COLO829 (cell line): ENCODE measurements around the gene APAF1.
"Not testable (repeated sequence)": the region's sequence is repeated elsewhere in the genome, so short reads cannot be mapped to it uniquely, and the experiment has no call there.

ENCODE experiments used
- DNase-seq: peaks from one replicate; pipeline ENCODE4 v3.0.0; 2012; ENCODE audit warnings: low spot score

Gene APAF1, protein sequence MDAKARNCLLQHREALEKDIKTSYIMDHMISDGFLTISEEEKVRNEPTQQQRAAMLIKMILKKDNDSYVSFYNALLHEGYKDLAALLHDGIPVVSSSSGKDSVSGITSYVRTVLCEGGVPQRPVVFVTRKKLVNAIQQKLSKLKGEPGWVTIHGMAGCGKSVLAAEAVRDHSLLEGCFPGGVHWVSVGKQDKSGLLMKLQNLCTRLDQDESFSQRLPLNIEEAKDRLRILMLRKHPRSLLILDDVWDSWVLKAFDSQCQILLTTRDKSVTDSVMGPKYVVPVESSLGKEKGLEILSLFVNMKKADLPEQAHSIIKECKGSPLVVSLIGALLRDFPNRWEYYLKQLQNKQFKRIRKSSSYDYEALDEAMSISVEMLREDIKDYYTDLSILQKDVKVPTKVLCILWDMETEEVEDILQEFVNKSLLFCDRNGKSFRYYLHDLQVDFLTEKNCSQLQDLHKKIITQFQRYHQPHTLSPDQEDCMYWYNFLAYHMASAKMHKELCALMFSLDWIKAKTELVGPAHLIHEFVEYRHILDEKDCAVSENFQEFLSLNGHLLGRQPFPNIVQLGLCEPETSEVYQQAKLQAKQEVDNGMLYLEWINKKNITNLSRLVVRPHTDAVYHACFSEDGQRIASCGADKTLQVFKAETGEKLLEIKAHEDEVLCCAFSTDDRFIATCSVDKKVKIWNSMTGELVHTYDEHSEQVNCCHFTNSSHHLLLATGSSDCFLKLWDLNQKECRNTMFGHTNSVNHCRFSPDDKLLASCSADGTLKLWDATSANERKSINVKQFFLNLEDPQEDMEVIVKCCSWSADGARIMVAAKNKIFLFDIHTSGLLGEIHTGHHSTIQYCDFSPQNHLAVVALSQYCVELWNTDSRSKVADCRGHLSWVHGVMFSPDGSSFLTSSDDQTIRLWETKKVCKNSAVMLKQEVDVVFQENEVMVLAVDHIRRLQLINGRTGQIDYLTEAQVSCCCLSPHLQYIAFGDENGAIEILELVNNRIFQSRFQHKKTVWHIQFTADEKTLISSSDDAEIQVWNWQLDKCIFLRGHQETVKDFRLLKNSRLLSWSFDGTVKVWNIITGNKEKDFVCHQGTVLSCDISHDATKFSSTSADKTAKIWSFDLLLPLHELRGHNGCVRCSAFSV (N-terminal part only)

DNA sequence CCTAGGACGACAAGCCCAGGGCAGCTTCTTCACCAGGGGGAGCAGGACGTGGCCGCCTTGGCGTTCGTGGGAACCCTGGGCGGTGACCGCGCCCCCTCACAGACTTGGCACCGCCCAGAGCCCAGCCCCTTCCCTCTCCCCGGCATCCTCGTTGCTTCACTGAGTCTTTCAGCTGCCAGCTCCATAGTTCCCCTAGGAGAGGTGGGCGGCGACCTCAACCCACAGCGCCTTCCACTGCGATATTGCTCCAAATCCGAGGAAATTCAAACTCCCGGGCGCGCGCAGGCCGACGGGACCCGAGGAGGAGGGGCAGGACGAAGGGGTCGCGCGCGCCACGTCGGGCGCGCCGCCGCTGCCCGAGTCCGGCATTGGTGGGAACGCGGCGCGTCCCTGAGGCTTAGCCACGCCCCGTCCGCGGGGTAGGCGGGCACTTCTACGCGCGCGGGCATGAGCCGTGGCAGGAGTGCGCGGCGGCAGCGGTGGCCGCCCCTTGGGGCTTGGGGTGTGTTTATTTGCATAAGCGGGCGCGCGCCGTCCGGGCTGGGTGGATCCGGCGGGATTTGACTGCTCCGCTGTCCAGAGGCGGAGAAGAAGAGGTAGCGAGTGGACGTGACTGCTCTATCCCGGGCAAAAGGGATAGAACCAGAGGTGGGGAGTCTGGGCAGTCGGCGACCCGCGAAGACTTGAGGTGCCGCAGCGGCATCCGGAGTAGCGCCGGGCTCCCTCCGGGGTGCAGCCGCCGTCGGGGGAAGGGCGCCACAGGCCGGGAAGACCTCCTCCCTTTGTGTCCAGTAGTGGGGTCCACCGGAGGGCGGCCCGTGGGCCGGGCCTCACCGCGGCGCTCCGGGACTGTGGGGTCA lies at the start of gene APAF1, which contains the start of gene IKBIP:
APAF1 (plus strand) TSS at position 579 of the 860 bp plus-strand sequence. CDS start 3,070 bp downstream, outside the sequence.
IKBIP (minus strand) TSS at position 77 of the 860 bp plus-strand sequence. CDS start 87 bp downstream, outside the sequence.
- DNase-seq, result peak; percentile 93

DNA sequence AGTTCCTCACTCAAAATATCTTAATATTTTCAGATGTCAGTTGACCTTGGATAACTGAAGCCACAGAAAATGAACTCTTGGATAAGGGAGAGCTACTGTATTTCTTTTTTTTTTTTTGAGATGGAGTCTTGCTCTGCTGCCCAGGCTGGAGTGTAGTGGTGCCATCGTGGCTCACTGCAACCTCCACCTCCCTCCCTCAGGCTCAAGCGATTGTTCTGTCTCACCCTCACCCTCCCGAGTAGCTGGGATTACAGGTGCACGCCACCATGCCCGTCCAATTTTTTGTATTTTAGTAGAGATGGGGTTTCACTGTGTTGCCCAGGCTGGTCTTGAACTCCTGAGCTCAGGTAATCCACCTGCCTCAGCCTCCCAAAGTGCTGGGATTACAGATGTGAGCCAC lies 47.8 kb upstream of the APAF1 start:
- not testable (repeated sequence) for DNase-seq

DNA sequence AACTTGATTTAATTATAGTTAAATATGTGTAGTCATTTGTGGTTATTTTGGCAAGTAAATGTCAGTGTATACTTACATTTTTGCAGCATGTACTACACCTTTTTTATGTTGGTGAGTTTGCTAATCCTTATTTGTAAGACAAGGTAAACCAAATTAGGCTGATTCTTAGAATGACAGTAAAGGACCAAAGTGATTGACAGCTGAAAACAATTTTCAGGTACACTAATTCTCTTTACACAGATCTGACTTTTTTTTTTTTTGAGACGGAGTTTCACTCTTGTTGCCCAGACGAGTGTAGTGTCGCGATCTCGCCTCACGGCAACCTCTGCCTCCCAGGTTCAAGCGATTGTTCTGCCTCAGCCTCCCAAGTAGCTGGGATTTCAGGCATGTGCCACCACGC lies 43.2 kb upstream of the APAF1 start:
- no peak for DNase-seq

DNA sequence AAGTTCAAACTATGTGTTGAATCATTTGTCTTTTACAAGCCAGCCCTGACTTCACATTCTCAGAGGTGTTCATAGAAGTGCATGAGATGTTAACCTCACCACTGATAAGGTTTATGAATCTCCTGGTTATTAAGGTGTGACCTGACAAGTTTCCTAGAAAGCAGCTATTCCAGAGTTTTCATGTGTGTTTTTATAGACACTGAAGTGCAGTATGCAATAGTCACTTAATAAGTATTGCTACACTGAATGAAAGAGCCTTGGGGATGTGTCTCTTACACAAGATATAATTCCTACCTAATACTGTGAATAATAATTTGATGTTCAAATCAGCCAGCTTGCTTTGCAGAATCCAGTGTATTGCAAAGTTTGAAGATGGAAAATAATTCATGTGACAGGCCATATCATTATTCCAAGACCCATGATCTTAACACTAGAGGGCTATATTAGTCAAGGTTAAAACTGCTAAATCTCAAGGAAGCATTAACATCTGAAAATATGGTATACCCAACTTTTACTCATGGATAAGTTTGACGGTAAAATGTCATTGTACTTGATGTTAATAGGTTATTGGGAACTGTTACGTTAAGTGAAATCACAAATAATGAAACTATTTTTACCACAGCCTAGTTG lies 38.6 kb upstream of the APAF1 start:
- no peak for DNase-seq

DNA sequence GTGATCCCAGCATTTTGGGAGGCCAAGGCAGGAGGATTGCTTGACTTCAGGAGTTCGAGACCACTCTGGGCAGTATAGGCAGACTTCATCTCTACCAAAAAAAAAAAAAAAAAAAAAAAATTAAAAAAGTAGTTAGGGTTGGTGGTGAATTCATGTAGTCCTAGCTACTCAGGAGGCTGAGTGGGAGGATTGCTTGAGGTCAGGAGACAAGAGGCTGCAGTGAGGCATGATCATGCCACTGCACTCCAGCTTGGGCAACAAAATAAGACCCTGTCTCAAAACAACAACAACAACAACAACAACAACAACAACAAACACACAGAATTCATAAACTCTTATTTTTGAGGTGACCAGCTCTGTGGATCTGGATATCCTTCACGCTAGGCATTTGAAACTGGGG lies 34.5 kb upstream of the APAF1 start:
- no peak for DNase-seq

DNA sequence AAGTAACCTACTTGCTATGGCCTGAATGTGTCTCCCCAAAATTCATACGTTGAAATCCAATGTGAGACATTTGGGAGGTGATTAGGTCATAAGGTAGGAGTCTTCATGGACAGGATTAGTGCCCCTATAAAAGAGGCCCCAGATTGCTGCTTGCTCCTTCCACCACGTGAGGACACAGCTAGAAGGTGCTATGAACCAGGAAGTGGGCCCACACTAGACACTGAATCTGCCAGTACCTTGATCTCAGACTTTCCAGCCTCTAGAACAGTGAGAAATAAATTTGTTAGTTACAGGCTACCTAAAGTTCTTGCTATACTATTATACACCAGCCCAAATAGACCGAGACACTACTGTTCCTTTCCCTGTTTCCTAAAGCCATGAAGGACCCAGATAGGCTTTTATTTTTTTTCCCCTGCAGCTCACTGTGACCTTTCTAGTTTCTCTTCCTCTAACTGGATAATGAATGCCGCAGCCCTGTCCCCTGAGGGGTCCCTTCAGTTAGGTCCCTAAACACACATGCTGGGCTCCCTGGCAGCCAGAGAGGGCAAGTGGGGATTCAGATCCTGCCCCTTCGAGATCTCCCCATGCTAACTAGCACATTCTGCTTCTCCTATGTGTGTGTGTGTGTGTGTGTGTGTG lies 32.3 kb upstream of the APAF1 start:
- DNase-seq, result no peak

DNA sequence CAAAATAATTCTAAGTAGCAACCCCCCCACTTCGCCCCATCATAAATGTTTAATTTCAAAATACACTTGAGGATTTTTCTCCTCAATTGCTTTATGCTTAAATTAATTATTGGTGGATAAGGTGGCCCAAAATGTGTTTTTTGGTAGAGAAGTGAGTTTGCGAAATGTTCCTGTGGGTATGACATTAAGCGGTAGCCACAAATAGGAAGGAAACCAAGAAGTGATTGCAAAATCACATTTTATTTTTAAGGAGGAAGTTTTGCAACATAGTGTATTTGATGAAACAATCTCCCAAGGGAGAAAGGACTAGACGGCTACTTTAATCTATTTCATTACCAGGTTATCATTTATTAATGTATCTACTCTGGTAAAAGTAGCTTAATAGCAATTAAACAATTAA lies 26.1 kb upstream of the APAF1 start:
- no peak for DNase-seq

DNA sequence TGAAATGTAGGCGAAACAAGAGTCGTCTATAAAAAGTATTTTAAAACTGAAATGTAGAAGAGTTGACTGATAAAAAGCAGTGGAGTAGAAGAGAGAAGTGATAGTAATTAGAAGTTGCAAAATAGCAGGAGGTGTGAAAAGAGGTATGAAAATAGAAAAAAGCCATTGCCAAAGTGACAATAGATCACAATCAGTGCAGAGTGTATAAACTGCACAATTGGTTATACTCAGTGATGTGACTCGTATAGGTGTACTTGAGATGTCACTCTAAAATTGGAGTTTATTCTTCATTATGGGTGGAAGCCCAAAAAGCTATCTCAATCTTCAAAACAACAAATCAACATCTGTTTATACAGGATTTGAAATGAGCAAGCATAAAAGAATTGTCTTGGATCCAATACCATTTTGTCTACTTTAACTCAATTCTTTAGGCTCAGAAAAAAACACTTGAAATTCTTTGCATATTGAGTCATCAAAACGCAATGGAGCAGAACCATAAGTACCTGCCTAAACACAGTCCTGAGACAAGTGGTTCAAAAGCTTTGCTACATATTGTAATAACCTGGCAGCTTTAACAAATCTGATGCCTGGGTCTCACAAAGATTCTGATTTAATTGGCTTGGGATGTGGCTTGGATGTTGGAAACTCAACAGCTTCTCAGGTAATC lies 9.3 kb upstream of the APAF1 start:
- no peak for DNase-seq

DNA sequence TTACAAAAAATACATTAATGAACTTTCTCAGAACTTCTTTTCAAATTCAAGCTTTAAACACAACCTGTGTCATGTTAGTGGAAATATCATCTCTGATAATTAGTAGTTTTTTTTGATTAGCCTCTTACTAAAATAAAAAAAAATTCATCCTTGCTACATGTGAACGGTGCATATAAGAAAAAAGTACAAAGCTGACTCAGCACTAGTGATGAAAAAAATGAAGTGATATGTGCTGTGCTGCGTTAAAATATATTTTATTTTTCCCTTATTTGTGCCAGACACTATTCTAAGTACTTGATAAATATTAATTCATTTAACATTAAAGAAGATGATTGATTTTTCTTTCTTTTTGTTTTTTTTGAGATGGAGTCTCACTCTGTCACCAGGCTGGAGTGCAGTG lies 8.0 kb upstream of the APAF1 start:
- DNase-seq, result no peak

DNA sequence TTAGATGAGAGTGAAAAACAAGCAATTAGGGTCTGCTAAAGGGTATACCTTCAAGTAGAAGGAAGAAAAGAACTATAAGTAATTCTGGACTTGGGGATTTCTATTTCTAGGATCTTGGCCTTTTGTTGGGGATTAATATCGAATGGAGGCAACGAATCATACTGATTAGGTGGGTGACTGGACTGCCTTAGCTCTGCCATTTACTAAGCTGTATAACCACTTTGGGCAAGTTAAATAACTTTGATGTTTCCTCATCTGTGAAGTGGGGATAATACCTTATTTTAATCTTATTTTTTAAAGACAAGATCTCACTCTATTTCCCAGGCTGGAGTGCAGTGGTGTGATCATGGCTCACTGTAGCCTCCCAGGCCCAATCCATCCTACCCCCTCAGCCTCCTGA lies 7.1 kb upstream of the APAF1 start:
- no peak for DNase-seq

DNA sequence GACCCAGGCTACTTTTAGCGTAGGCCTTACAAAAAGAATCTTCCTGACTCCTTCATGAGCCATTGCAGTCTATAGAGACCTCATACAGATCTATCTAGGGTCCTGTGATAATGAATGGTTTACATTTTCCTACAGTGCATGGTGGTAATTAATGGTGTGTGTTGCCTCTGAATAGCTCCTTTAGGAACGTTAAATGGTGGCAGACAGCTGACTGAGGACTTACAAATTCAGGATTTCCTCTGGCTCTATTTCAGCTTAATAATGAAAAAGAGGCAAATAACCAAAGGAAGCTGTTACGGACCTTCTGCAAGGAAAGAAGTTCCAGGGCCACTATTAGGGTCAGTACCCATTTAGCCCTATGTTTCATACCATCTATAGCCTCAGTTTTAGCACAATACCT lies 5.6 kb upstream of the APAF1 start:
- no peak for DNase-seq

DNA sequence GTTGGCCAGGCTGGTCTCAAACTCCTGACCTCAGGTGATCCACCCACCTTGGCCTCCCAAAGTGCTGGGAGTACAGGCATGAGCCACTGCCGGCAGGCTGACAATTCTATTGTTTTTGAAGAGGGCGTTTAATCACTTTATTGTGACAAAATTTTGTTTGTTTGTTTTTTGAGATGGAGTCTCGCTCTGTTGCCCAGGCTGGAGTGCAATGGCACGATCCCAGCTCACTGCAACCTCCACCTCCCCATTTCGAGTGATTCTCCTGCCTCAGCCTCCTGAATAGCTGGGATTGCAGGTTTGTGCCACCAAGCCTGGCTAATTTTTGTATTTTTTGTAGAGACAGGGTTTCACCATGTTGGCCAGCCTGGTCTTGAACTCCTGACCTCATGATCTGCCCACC lies 2.3 kb upstream of the APAF1 start:
- DNase-seq, result not testable (repeated sequence)

DNA sequence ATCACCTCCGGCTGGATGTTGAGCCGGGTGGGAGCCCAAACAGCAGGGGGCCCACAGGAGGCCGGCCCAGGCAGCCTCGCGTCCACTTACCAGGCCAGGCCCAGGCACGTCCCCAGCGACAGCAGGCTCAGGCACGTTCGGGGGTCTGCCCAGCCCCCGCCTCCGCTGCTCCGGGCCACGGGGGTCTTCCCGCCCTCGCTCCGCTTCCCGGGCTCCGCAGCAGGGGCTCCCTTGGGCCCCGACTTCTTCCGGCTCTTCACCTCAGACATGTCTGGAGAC lies 718 bp upstream of the APAF1 start:
- no peak for DNase-seq

DNA sequence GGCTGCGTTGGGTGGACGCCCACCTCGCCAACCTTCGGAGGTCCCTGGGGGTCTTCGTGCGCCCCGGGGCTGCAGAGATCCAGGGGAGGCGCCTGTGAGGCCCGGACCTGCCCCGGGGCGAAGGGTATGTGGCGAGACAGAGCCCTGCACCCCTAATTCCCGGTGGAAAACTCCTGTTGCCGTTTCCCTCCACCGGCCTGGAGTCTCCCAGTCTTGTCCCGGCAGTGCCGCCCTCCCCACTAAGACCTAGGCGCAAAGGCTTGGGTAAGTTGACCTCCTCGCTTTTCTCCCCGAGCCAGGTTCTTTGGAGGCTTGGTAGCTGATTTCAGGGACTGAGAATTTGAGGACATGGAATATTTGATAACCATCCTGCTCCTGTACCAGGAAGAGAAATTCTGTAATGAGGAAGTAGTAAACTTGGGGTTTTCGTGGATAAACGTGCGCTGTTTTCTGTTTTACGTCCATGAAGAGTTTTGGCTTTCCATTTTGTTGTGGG lies 530 bp downstream of the APAF1 start:
- no peak for DNase-seq

DNA sequence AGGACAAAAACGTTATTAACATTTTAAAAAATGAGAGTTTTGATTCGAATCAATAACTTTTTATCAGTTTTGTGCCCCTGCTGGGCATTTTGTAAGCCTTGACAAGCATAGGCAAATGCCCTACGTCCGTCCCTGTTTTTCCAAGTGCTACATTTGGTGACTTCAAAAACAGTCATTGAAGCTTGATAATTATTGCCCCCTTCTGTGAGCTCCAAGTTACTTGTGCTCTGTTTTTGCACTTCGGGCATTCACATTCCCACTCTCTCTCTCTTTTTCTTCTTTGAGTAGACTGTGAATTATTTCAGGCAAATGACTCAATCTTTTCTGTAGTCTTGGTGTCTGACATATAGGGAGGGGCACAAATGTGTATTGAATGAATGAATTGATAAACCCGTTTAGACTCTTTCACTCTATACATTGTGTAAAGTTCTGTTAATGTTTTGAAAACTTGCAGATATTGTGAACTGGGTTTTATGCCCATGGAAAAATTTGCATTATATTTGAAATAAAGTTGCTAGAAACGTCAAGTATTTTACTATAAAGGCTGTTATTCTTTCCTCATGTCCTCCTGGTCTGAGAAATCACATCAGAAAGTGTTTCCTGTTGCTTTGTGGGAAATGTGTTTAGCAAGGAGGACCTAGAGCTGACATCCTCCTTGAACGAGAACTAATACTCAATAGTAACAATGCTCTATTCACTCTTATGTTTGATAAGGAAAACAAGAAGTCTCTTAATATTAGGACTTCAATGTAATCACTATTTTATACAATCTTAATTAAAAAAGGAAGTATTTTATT lies 1.4 kb downstream of the APAF1 start:
- DNase-seq, result no peak

DNA sequence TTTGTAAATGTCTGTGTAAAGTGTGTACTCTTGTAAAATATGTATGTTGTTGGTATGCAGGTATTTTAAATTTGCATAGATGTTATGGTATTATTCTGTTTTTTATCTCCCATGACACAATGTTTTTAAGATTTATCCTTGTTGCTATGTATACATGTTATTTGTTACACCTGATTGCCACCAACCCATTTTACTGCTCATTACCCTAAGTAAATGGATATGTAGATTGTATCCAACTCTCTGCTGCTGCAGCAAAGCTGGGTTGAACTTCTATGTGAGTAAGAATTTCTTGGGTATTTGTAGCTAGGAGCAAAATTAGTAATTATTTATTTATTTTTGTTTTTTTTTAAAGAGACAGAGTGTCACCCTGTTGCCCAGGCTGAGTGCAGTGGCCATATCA lies 6.2 kb downstream of the APAF1 start:
- no peak for DNase-seq

DNA sequence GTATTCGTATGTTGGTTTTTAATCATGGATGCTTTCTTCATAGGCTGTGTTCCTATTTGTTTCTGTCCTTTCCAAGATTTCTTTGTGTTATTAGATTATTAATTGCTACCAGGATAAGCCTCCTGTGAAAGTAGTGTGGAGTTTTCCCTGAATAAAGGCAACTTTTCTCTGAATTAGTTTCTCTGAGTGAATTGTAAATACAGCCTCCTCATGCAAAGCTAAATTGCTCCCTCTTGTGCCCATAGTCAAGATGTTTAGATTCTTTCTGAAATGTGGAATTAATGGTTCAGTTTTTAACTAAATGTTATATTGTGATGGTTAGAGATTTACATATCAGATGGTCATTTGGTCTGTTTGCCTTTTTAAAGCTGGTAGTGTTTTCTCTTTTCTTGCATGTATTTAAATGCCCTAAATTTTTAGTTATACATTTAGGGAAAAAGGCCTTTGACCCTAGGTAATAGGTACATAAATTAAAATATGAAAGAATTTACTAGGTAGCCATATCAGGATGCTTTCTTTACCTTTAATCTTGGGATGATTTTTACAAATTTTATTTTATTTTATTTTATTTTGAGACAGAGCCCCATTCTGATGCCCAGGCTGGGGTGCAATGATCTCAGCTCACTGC lies 8.9 kb downstream of the APAF1 start:
- DNase-seq, result peak; percentile 40

DNA sequence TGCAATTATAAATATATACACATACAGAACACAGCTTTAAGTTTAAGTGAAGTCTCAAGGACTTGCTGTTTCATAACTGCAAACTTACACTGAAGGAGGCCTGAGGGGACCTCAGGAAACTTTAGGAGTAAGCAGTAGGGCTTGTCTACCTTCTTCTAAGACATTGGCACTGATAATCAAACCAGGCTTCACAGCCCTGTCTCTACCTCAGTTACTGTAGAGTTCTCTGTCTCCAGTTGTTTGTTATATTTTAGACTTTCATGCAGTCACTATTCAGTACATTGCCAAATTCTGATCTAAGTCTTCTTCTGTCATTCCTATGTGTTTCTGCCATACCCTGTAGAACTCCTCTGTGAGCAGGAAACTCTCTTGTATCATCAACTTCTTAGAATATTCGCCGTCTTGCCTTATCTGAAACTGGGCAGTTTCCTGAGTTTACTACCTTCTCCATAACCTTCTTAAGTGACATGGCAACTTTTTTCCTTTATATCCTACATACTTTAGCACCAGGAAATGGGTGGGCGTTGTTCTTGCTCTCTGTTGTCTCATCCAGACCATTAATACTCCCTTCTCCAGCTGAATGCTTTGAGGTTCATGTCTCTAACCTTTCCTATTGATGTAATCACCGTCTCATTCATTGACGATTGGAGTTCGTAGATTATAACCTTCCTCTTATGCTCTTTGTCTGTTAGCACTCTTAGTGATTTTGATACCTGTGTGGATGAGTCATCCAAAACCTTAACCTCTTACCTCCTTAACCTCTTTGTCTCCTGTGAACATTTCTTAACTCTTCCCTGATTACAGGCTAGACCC lies 11.4 kb downstream of the APAF1 start:
- no peak for DNase-seq
